Breast epithelium (tissue), 3 donors: Measurements from ENCODE around the gene TNC.

Experiments
- CTCF ChIP-seq, 3 donors: fragments of 450-650 bp; IDR thresholded peaks; one replicate each; pipeline ENCODE4 v1.5.1; 2016 to 2017; ENCODE audit warnings: antibody characterized with exemption in 3 of 3, mild to moderate bottlenecking in 3 of 3, moderate library complexity in 3 of 3
- POLR2A ChIP-seq: fragments of 450-650 bp; IDR thresholded peaks from one replicate; pipeline ENCODE4 v1.6.1; 2016; ENCODE audit warnings: antibody characterized with exemption, mild to moderate bottlenecking, moderate library complexity
- POLR2AphosphoS5 ChIP-seq, 3 donors: sonication (generic); formaldehyde crosslinking; IDR thresholded peaks; one replicate each; pipeline ENCODE4 v1.6.1; 2017; ENCODE audit warnings: antibody characterized with exemption in 3 of 3

GRCh38 chr9:115010874-115011273 lies 107.1 kb downstream of the TNC start:
- no peak for TF ChIP-seq CTCF (IDR thresholded peaks at IDR 0.05)
- TF ChIP-seq POLR2A: no peak
- TF ChIP-seq POLR2AphosphoS5 (IDR thresholded peaks at IDR 0.05): no peak
